ENCODE data around the gene DKK2.
"Not testable (repeated sequence)": the region's sequence is repeated elsewhere in the genome, so short reads cannot be mapped to it uniquely, and the experiment has no call there.

Gene DKK2

GRCh38 chr4:106909486-106910188, 126.5 kb downstream of the DKK2 start:
- TF ChIP-seq CTCF (IDR thresholded peaks at IDR 0.05), result no peak
- no peaks in the 10 kb centered on the region for H3K4me1 ChIP-seq (ENCODE audit: control insufficient read depth in 1 of 2, insufficient read depth in 1 of 2, low read depth in 1 of 2, low read length in 1 of 2)
- H3K27ac ChIP-seq, result no peak overlapping the region
- H3K9me3 ChIP-seq, result no peaks in the 10 kb centered on the region
- no peaks in the 10 kb centered on the region for H3K27me3 ChIP-seq
- H3K4me3 ChIP-seq (ENCODE audit: low read depth in 1 of 2, low read length in 1 of 2), result no peak overlapping the region
- H3K36me3 ChIP-seq, result no peaks in the 10 kb centered on the region

GRCh38 chr4:106908049-106908448, 128.1 kb downstream of the DKK2 start:
- not testable (repeated sequence) for H3K27me3 ChIP-seq; H3K27ac ChIP-seq; H3K4me3 ChIP-seq (ENCODE audit: low read depth in 1 of 2, low read length in 1 of 2); H3K9me3 ChIP-seq; H3K4me1 ChIP-seq (ENCODE audit: control insufficient read depth in 1 of 2, insufficient read depth in 1 of 2, low read depth in 1 of 2, low read length in 1 of 2); H3K36me3 ChIP-seq

GRCh38 chr4:106907216-106907615, 128.9 kb downstream of the DKK2 start:
- H3K4me1 ChIP-seq (ENCODE audit: control insufficient read depth in 1 of 2, insufficient read depth in 1 of 2, low read depth in 1 of 2, low read length in 1 of 2), result no peaks in the 10 kb centered on the region
- H3K27me3 ChIP-seq, result no peaks in the 10 kb centered on the region

GRCh38 chr4:106906728-106907127, 129.4 kb downstream of the DKK2 start:
- TF ChIP-seq CTCF (IDR thresholded peaks at IDR 0.05), result no peak
- no peaks in the 10 kb centered on the region for H3K9me3 ChIP-seq
- no peaks in the 10 kb centered on the region for H3K36me3 ChIP-seq
- no peak overlapping the region for H3K27ac ChIP-seq
- no peaks in the 10 kb centered on the region for H3K27me3 ChIP-seq
- H3K4me3 ChIP-seq (ENCODE audit: low read depth in 1 of 2, low read length in 1 of 2), result no peak overlapping the region
- no peaks in the 10 kb centered on the region for H3K4me1 ChIP-seq (ENCODE audit: control insufficient read depth in 1 of 2, insufficient read depth in 1 of 2, low read depth in 1 of 2, low read length in 1 of 2)

More at GRCh38 chr4:106907216-106907615, 128.9 kb downstream of the DKK2 start:
- Histone ChIP-seq H3K27ac (no peak overlapping the region), H3K9me3 (no peaks in the 10 kb centered on the region), H3K36me3 (no peaks in the 10 kb centered on the region), H3K4me3 (ENCODE audit: low read depth in 1 of 2, low read length in 1 of 2) (no peak overlapping the region)
- no peak for TF ChIP-seq CTCF (IDR thresholded peaks at IDR 0.05)

- TF ChIP-seq CTCF (IDR thresholded peaks at IDR 0.05), result peak; percentile 19
- Histone ChIP-seq H3K9me3 (no peaks in the 10 kb centered on the region), H3K27me3 (no peaks in the 10 kb centered on the region), H3K4me1 (ENCODE audit: control insufficient read depth in 1 of 2, insufficient read depth in 1 of 2, low read depth in 1 of 2, low read length in 1 of 2) (no peaks in the 10 kb centered on the region), H3K27ac (no peak overlapping the region), H3K4me3 (ENCODE audit: low read depth in 1 of 2, low read length in 1 of 2) (no peak overlapping the region), H3K36me3 (no peaks in the 10 kb centered on the region)
Observed at GRCh38 chr4:106898621-106899230, 137.4 kb downstream of the DKK2 start.

GRCh38 chr4:106893903-106894302, 142.2 kb downstream of the DKK2 start:
- Histone ChIP-seq H3K9me3 (no peaks in the 10 kb centered on the region), H3K27me3 (no peaks in the 10 kb centered on the region), H3K36me3 (no peaks in the 10 kb centered on the region), H3K4me1 (ENCODE audit: control insufficient read depth in 1 of 2, insufficient read depth in 1 of 2, low read depth in 1 of 2, low read length in 1 of 2) (no peaks in the 10 kb centered on the region), H3K4me3 (ENCODE audit: low read depth in 1 of 2, low read length in 1 of 2) (no peak overlapping the region), H3K27ac (no peak overlapping the region)
- TF ChIP-seq CTCF (IDR thresholded peaks at IDR 0.05), result no peak

Measured in neutrophil (primary cell).